Peyer's patch (tissue), 4 donors: ENCODE results near the gene HS3ST3B1. TPM values are rescaled to one million over a fixed set of nuclear protein-coding genes. Genes with fewer than 3 reads are reported as not detected.

Source experiments
- DNase-seq, 3 donors: peaks; one replicate each; pipeline ENCODE4 v3.0.0-alpha.2; 2017 to 2019
- H3K27ac ChIP-seq, 4 donors: fragments of 200-600 bp; sonication (generic); one replicate each; pipeline ENCODE4 v1.5.1; 2016 to 2019
- H3K27me3 ChIP-seq, 2 donors: fragments of 200-600 bp; sonication (generic); one replicate each; pipeline ENCODE4 v1.5.1; 2019
- H3K36me3 ChIP-seq, 3 donors: fragments of 200-600 bp; sonication (generic); one replicate each; pipeline ENCODE4 v1.5.1; 2016 to 2019
- H3K4me1 ChIP-seq, 4 donors: fragments of 200-600 bp; sonication (generic); one replicate each; pipeline ENCODE4 v1.5.1; 2016 to 2019
- H3K4me3 ChIP-seq, 4 donors: fragments of 200-600 bp; sonication (generic); 1 replicate in 3 of 4; 2 replicates in 1 of 4; pipeline ENCODE4 v1.5.1; 2016 to 2019; ENCODE audit warnings: mild to moderate bottlenecking in 1 of 4
- H3K9me3 ChIP-seq, 4 donors: fragments of 200-600 bp; sonication (generic); one replicate each; pipeline ENCODE4 v1.5.1; 2016 to 2019; ENCODE audit warnings: mild to moderate bottlenecking in 1 of 4
- POLR2A ChIP-seq, 2 donors: fragments of 450-650 bp; IDR thresholded peaks; one replicate each; pipeline ENCODE4 v1.5.1; 2017; ENCODE audit warnings: antibody characterized with exemption in 2 of 2, mild to moderate bottlenecking in 2 of 2, moderate library complexity in 2 of 2
- total RNA-seq, 4 donors: library from RNA; depleted of rRNA; stranded (reverse); fragments of >200 nt; gene quantifications; one replicate each; pipeline ENCODE4 v1.1.0, GENCODE V29; 2016
- TF ChIP-seq, protein P1 (sequence below), 6 experiments: fragments of 450-650 bp in 4 of 6; fragments of 200-600 bp in 2 of 6; sonication (generic) in 1 of 6; IDR thresholded peaks; one replicate each; pipeline ENCODE4 v1.5.1; 2017 to 2019; ENCODE audit warnings: antibody characterized with exemption in 6 of 6, mild to moderate bottlenecking in 3 of 6, moderate library complexity in 1 of 6

Gene HS3ST3B1
- total RNA-seq, 4 donors from 2014 or later = 2.1 to 5.4 (median 3.3) TPM

DNA sequence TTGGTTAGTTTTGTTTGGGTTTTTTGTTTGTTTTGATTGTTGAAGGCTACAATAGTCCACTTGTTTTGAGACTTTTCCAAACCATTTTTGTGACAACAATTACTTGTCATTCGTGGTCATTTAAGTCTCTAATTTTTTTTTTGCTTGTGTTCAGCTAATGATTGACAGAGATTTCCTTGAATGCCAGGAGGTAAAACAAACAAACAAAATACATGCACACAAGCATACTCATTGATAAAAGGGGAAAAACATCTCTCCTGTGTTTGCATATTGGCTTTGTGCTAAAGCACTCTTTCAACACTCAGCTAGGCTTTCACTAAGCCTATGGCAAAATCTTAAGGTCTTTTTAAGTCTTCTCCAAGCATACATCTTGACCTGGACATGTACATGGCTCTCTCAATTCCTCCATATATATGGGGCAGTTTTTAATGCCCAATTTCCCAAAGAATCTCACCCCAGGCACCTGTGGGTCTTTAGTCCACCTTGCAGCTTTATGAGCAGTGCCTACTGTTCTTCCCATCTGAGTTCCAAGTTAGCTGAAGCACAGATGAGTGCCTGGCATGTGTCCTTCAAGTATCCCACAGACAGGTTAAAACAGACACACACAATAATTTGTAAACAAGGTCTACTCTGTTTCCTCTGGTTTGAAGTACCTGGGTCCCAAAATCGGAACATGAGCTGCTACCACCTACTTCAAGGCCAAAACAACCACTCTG, 24.2 kb upstream of the HS3ST3B1 start:
- Histone ChIP-seq H3K4me1 (no peaks in the 10 kb centered on the region), H3K4me3 (no peak overlapping the region), H3K36me3 (no peaks in the 10 kb centered on the region), H3K9me3 (no peaks in the 10 kb centered on the region), H3K27me3 (no peaks in the 10 kb centered on the region), H3K27ac (no peak overlapping the region)
- no peak for DNase-seq
- TF ChIP-seq POLR2A (IDR thresholded peaks at IDR 0.05) = no peak
- TF ChIP-seq, protein P1, sequence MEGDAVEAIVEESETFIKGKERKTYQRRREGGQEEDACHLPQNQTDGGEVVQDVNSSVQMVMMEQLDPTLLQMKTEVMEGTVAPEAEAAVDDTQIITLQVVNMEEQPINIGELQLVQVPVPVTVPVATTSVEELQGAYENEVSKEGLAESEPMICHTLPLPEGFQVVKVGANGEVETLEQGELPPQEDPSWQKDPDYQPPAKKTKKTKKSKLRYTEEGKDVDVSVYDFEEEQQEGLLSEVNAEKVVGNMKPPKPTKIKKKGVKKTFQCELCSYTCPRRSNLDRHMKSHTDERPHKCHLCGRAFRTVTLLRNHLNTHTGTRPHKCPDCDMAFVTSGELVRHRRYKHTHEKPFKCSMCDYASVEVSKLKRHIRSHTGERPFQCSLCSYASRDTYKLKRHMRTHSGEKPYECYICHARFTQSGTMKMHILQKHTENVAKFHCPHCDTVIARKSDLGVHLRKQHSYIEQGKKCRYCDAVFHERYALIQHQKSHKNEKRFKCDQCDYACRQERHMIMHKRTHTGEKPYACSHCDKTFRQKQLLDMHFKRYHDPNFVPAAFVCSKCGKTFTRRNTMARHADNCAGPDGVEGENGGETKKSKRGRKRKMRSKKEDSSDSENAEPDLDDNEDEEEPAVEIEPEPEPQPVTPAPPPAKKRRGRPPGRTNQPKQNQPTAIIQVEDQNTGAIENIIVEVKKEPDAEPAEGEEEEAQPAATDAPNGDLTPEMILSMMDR (IDR thresholded peaks at IDR 0.05) = no peak

DNA sequence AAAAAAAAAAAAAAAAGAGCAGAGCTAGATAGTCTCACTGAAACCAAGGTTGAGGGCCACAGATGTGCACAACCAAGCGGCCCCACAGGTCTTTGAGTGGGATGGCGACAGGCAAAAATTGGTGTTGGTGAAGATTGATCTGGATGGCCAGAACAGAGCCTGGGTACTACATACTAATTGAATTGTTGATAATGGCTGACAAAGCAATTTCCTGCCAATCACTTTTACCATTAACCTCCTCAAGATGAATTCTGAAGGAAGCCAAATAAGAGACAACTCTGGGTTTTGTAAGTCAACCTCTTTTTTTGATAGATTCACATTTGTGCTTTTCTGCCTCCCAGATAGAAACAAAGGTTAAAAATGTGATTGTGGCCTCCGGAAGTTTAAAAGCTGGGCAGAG, 19.4 kb upstream of the HS3ST3B1 start:
- no peaks in the 10 kb centered on the region for H3K4me1 ChIP-seq
- H3K36me3 ChIP-seq = no peaks in the 10 kb centered on the region
- no peaks in the 10 kb centered on the region for H3K27me3 ChIP-seq
- no peak for TF ChIP-seq POLR2A (IDR thresholded peaks at IDR 0.05)
- TF ChIP-seq, protein P1 (IDR thresholded peaks at IDR 0.05) = no peak
- H3K27ac ChIP-seq = no peak overlapping the region
- no peaks in the 10 kb centered on the region for H3K9me3 ChIP-seq
- DNase-seq = no peak
- no peak overlapping the region for H3K4me3 ChIP-seq

DNA sequence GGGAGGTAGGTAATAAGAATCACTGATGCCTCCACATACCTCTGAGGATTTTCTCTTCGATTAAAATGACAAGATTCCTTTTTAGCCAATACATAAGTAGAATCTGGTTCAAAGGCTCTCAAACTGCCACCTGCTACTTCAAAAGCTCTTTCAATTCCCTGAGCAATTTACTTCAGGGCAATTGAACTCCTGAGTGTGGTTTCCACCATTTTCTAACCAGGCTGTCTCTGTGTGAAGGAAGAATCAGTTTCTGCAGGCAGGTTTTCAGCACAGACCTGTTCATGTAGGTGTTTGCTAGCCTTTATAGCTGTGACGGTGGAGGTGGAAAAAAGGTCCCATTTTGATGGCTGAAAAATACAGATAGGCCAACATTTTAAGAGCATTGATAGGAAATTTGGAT, 18.2 kb upstream of the HS3ST3B1 start:
- no peak overlapping the region for H3K27ac ChIP-seq
- no peak overlapping the region for H3K4me3 ChIP-seq
- no peaks in the 10 kb centered on the region for H3K36me3 ChIP-seq
- no peaks in the 10 kb centered on the region for H3K9me3 ChIP-seq
- no peak for DNase-seq
- no peaks in the 10 kb centered on the region for H3K27me3 ChIP-seq
- no peaks in the 10 kb centered on the region for H3K4me1 ChIP-seq
- TF ChIP-seq POLR2A (IDR thresholded peaks at IDR 0.05) = no peak
- TF ChIP-seq, protein P1 (IDR thresholded peaks at IDR 0.05) = no peak

DNA sequence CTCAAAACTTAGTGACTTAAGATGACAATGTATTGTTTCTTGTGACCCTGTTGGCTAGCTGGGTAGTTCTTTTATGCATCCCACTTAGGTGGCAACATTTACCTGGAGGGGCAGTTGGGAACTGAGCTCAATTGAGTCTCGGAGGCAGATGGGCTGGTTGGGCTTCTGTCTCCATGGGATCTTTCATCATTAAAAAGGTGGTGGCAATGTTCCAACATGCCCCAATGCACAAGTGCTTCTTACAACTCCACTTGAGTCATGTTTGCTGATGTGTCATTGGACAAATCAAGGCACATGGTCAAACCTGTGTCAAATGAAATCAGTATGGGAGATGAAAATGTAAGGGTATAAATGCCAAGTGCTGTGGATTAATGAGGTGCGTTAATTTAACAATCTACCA, 11.7 kb upstream of the HS3ST3B1 start:
- H3K9me3 ChIP-seq = no peaks in the 10 kb centered on the region
- H3K27me3 ChIP-seq = no peaks in the 10 kb centered on the region
- H3K27ac ChIP-seq = no peak overlapping the region
- DNase-seq = no peak
- H3K36me3 ChIP-seq = no peaks in the 10 kb centered on the region
- no peaks in the 10 kb centered on the region for H3K4me1 ChIP-seq
- TF ChIP-seq POLR2A (IDR thresholded peaks at IDR 0.05) = no peak
- TF ChIP-seq, protein P1 (IDR thresholded peaks at IDR 0.05) = no peak
- no peak overlapping the region for H3K4me3 ChIP-seq

DNA sequence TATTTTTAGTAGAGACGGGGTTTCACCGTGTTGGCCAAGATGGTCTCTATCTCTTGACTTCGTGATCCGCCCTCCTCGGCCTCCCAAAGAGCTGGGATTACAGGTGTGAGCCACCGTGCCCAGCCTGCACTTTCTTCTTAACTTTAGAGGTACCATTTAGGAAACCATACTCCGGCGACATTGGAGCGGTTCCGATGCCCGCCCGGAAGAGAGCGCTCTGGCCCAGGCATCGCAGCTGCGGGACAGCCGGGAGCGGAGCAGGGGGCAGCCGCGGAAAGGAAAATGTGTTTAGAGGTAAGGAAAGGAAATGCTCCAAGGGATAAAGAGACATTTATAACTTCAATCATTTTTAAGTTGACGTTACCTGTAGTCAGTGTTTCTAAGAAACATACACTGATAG, 6.0 kb upstream of the HS3ST3B1 start:
- H3K36me3 ChIP-seq = no peaks in the 10 kb centered on the region
- H3K4me1 ChIP-seq = peaks cover 0 to 30% (median 2%) of the 10 kb centered on the region in 4 donors
- H3K4me3 ChIP-seq = no peak overlapping the region
- DNase-seq = no peak
- no peak overlapping the region for H3K27ac ChIP-seq
- TF ChIP-seq, protein P1 (IDR thresholded peaks at IDR 0.05) = no peak
- TF ChIP-seq POLR2A (IDR thresholded peaks at IDR 0.05) = no peak
- H3K27me3 ChIP-seq = peaks cover 0 to 32% of the 10 kb centered on the region in 2 donors
- H3K9me3 ChIP-seq = no peaks in the 10 kb centered on the region
